GM21619 (cell line): ENCODE results near the gene DDX39B.

Experiments
- ATAC-seq: cut with Tn5 transposase; IDR thresholded peaks from one replicate; pipeline ENCODE4 v1.9.1; 2021; ENCODE audit not compliant: unreplicated experiment

DDX39B gene

GRCh38 chr6:31548544-31548873 lies 6.7 kb upstream of the DDX39B start:
- ATAC-seq: no peak

- no peak for ATAC-seq
These were observed 6.1 kb upstream of the DDX39B start for GRCh38 chr6:31547727-31548543.

- ATAC-seq: peak; percentile 60
These were observed 5.3 kb upstream of the DDX39B start, which contains the start of gene NFKBIL1 for GRCh38 chr6:31546958-31547726. Gene NFKBIL1 (plus strand): TSS chr6:31547608. CDS start chr6:31547695, 87 bp downstream.

GRCh38 chr6:31546339-31546957 lies 4.6 kb upstream of the DDX39B start, which contains the start of gene ATP6V1G2:
Gene ATP6V1G2 (minus strand): TSS chr6:31546608. CDS start chr6:31546559, 49 bp downstream.
- peak; percentile 45 for ATAC-seq

- ATAC-seq: no peak
These were observed 3.5 kb upstream of the DDX39B start for GRCh38 chr6:31545291-31545690.

- no peak for ATAC-seq
These were observed 2.9 kb upstream of the DDX39B start for GRCh38 chr6:31544676-31545075.

GRCh38 chr6:31543639-31544038 lies 1.8 kb upstream of the DDX39B start:
- no peak for ATAC-seq

GRCh38 chr6:31541059-31541657 lies 645 bp downstream of the DDX39B start:
- peak; percentile 2 for ATAC-seq

GRCh38 chr6:31540640-31541039 lies 1.2 kb downstream of the DDX39B start:
- no peak for ATAC-seq

GRCh38 chr6:31538805-31539400 lies 2.9 kb downstream of the DDX39B start:
- no peak for ATAC-seq

GRCh38 chr6:31535538-31536324 lies 6.1 kb downstream of the DDX39B start:
- ATAC-seq: no peak

- ATAC-seq: no peak
These were observed 7.2 kb downstream of the DDX39B start for GRCh38 chr6:31534521-31535040.

- no peak for ATAC-seq
These were observed 7.8 kb downstream of the DDX39B start for GRCh38 chr6:31534011-31534410.

GRCh38 chr6:31533455-31533841 lies 8.4 kb downstream of the DDX39B start:
- ATAC-seq: no peak

- no peak for ATAC-seq
These were observed 9.0 kb downstream of the DDX39B start for GRCh38 chr6:31532644-31533454.

GRCh38 chr6:31531771-31532643 lies 9.8 kb downstream of the DDX39B start:
- no peak for ATAC-seq

- no peak for ATAC-seq
These were observed 10.6 kb downstream of the DDX39B start for GRCh38 chr6:31531162-31531561.

- ATAC-seq: no peak
These were observed 11.1 kb downstream of the DDX39B start for GRCh38 chr6:31530659-31531058.
